Activated naive CD4-positive, alpha-beta T cell treated with anti-CD3 and anti-CD28 coated beads for 36 hours (primary cell): ENCODE results near the gene CELA2A. TPM values are rescaled to one million over a fixed set of nuclear protein-coding genes. Genes with fewer than 3 reads are reported as not detected.

Experiments used
- CTCF ChIA-PET: fragments of 350-600 bp; sonication (Branson Sonifier 250); formaldehyde crosslinking; loops from one replicate; lab custom pipeline; 2021; ENCODE audit warnings: antibody characterized with exemption; lab: Charles Lee
- DNase-seq: peaks from one replicate; pipeline ENCODE4 v3.0.0-alpha.2; 2020
- H3K27ac Mint-ChIP-seq: one replicate; pipeline ENCODE4 v1.8.0; 2021; ENCODE audit warnings: mild to moderate bottlenecking, mixed read lengths
- H3K27me3 Mint-ChIP-seq: one replicate; pipeline ENCODE4 v1.8.0; 2021; ENCODE audit warnings: low read depth, mixed read lengths
- H3K36me3 Mint-ChIP-seq: one replicate; pipeline ENCODE4 v1.8.0; 2021; ENCODE audit warnings: low read depth, mixed read lengths
- H3K4me1 Mint-ChIP-seq: one replicate; pipeline ENCODE4 v1.8.0; 2021; ENCODE audit warnings: low read depth, mixed read lengths
- H3K4me3 Mint-ChIP-seq: one replicate; pipeline ENCODE4 v1.8.0; 2021; ENCODE audit warnings: mild to moderate bottlenecking, moderate library complexity, mixed read lengths
- H3K9me3 Mint-ChIP-seq: one replicate; pipeline ENCODE4 v1.8.0; 2021; ENCODE audit warnings: mixed read lengths
- intact Hi-C: fragments of 100-400 bp; cut with micrococcal nuclease; formaldehyde crosslinking; loops from one replicate; pipeline ENCODE4 v1.15.1; 2023
- total RNA-seq, 2 experiments: library from RNA; stranded (reverse); gene quantifications; one replicate each; pipeline ENCODE4 v1.2.3, GENCODE V29; 2021

The CELA2A gene
- total RNA-seq, 2 experiments from 2014 or later: not detected

DNA sequence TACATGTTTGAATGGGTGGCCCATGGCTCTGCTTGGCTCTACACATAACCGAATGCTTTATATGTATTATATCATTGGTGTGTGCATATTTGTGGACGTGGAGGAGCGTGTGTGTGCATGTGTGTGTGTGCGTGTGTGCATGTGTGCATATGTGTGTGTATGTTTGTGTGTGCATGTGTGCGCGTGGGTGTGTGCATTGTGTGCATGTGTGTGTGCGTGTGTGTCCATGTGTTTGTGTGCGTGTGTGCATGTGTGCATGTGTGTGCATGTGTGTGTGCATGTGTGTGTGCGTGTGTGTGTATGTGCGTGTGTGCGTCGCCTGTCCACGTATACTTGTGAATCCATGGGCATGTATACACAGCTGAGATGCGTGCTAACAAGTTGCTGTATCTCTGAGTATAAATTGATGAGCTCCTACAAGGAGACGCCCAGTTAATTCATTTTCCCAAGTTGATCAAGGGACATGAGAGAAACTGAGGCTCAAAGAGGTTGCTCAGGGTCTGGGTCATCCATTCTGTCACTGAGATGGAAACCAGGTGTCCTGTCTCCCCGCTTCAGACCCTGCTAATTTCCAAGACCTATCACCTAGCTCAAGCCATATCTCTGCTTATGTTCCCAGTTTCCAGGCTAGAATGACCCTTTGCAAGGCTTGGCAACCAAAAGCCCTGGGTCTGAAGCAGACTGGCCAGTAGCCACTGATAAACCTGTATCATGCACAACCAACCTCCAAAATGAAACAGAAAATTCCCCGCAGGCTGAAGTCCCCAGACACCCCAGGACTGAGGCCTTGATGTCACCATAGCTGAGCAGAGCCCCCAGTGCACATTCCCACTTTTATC lies 21.1 kb upstream of the CELA2A start:
- intact Hi-C loops: no loop called here
- Mint-ChIP-seq H3K27me3 (no peaks in the 10 kb centered on the region), H3K4me1 (no peaks in the 10 kb centered on the region), H3K27ac (no peak overlapping the region), H3K9me3 (no peaks in the 10 kb centered on the region), H3K4me3 (no peak overlapping the region), H3K36me3 (no peaks in the 10 kb centered on the region)
- DNase-seq: no peak
- CTCF ChIA-PET: interaction anchor here (0.5 to 8.5 kb wide), 6 partner anchors 9 to 282 kb away, joined by 3 to 101 read pairs (median 4); no protein-coding TSS in a partner anchor

DNA sequence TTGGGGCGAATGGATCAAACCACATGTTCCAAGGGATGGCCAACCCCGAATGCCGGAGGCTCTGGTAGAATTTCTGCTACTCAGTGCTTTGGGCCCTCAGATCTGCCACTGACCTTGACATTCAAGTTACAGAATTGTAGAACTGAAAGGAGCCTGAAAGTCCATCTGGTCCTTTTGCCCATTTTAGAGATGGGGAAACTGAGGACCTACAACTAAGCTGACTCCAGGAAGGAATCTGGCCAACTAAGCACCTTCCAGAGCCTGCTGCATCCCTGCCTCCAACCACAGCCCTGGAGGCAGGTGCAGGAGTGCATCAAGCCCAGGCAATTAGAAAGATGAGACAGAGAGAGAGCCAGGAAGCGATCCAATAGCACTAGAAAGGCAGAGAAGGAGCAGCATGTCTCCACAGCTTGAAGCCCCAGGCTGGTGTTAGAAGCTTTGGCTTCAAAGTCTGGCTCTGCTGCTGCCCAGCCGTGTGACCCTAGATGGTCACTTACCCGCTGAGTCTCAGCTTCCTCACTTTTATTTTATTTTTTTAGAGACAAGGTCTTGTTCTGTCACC lies 19.6 kb upstream of the CELA2A start:
- no peak for DNase-seq
- CTCF ChIA-PET: interaction anchor here (8.5 kb wide), 1 partner anchor 113 kb away, joined by 101 read pairs; no protein-coding TSS in a partner anchor
- no peak overlapping the region for H3K27ac Mint-ChIP-seq
- H3K36me3 Mint-ChIP-seq: no peaks in the 10 kb centered on the region
- H3K27me3 Mint-ChIP-seq: no peaks in the 10 kb centered on the region
- H3K4me1 Mint-ChIP-seq: no peaks in the 10 kb centered on the region
- H3K4me3 Mint-ChIP-seq: no peak overlapping the region
- intact Hi-C loops: no loop called here
- H3K9me3 Mint-ChIP-seq: no peaks in the 10 kb centered on the region

DNA sequence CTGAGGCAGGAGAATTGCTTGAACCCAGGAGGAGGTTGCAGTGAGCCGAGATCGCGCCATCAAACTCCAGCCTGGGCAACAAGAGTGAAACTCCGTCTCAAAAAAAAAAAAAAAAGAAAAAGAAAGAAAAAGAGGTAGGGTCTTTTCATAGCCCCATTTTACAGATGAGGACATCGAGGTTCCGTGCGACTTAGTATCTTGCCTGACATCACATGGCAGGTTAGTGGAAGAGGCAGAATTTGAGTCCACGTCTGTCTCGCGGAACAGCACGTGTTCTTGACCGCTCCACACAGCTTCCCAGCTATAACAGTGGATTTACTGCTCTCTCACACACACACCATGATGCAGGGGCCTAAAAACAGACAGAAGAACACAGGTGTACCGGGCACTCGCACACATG lies 17.2 kb upstream of the CELA2A start:
- no peaks in the 10 kb centered on the region for H3K9me3 Mint-ChIP-seq
- intact Hi-C loops: no loop called here
- no peak overlapping the region for H3K27ac Mint-ChIP-seq
- no peak overlapping the region for H3K4me3 Mint-ChIP-seq
- CTCF ChIA-PET: no interaction called here
- DNase-seq: no peak
- no peaks in the 10 kb centered on the region for H3K4me1 Mint-ChIP-seq
- no peaks in the 10 kb centered on the region for H3K36me3 Mint-ChIP-seq
- H3K27me3 Mint-ChIP-seq: no peaks in the 10 kb centered on the region

DNA sequence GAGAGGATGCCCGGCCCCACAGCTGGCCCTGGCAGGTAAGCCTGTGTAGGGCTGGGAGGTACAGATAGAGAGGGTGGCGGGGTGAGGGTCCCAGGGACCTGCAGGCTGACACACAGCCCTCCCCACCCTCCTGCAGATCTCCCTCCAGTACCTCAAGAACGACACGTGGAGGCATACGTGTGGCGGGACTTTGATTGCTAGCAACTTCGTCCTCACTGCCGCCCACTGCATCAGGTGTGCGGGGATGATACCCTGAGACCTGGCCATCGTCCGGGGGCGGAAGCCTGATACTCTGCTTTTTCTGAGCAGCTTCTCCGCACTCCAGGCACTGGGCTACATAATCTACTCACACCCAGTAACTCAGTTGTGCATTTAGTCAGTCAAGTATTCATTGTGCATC lies 16.2 kb upstream of the CELA2A start:
- H3K4me3 Mint-ChIP-seq: no peak overlapping the region
- H3K27me3 Mint-ChIP-seq: no peaks in the 10 kb centered on the region
- H3K27ac Mint-ChIP-seq: no peak overlapping the region
- no peaks in the 10 kb centered on the region for H3K36me3 Mint-ChIP-seq
- intact Hi-C loops: no loop called here
- no peaks in the 10 kb centered on the region for H3K9me3 Mint-ChIP-seq
- DNase-seq: no peak
- CTCF ChIA-PET: no interaction called here
- no peaks in the 10 kb centered on the region for H3K4me1 Mint-ChIP-seq

DNA sequence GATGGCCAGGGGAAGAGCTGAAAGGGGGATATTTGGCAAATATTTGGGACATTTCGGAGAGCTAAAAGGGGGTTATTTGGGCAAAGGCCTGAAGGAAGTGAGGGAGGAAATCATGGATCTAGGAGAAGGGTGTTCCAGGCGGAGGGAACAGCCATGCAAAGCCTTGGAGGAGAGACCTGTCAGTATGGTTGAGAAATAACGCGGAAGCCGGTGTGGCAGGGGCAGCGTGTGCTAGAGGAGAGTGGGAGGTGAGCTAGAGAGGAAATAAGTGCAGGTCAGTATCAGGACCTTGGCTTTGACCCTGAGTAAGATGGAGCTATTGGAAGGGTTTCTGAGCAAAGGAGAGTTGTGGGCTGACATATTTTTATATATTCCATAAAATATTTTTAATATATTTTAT lies 15.3 kb upstream of the CELA2A start:
- Mint-ChIP-seq H3K27me3 (peaks cover 2% of the 10 kb centered on the region), H3K36me3 (no peaks in the 10 kb centered on the region), H3K4me3 (no peak overlapping the region), H3K4me1 (no peaks in the 10 kb centered on the region), H3K9me3 (no peaks in the 10 kb centered on the region), H3K27ac (no peak overlapping the region)
- no peak for DNase-seq
- CTCF ChIA-PET: interaction anchor here (0.6 kb wide), 1 partner anchor 9 kb away, joined by 3 read pairs; no protein-coding TSS in a partner anchor
- intact Hi-C loops: no loop called here

DNA sequence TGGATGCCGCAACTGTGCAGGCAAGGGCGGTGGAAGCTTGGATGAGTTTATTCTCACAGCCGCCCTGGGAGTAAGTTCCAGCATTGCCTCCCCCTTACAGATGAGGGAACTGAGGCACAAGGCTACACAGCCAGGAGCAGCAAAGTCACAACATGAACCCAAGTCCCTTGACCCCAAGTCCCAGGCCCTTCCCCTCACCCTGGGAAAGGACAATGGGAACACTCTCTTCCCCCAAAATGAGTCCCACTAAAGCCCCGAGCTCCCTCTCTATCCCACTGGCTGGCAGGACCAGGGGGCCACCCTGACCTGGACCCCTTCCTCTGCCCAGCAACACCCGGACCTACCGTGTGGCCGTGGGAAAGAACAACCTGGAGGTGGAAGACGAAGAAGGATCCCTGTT lies 14.4 kb upstream of the CELA2A start:
- Mint-ChIP-seq H3K4me1 (no peaks in the 10 kb centered on the region), H3K27ac (no peak overlapping the region), H3K36me3 (no peaks in the 10 kb centered on the region), H3K27me3 (peaks cover 2% of the 10 kb centered on the region), H3K9me3 (no peaks in the 10 kb centered on the region), H3K4me3 (no peak overlapping the region)
- DNase-seq: no peak
- CTCF ChIA-PET: interaction anchor here (0.7 kb wide), 1 partner anchor 113 kb away, joined by 3 read pairs; no protein-coding TSS in a partner anchor
- intact Hi-C loops: no loop called here

DNA sequence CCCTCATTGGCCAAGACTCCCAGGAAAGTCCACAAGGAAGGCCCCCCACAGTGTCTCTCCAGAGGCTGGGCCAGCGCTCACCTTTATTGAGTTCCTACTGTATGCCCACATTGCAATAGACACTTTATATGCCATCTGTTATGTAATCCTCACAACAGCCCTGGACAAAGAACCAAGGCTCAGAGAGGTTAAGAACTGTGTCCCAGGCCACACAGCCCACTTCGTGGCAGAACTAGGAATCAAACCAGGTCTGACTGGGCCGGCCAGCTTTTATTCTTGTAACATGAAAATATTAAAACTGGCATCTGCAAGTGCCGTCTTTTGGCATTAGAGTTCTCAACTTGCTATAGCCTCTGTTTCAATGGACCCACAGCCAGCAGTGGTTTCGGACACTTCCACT lies 13.8 kb upstream of the CELA2A start:
- H3K9me3 Mint-ChIP-seq: no peaks in the 10 kb centered on the region
- no peak overlapping the region for H3K4me3 Mint-ChIP-seq
- intact Hi-C loops: no loop called here
- no peaks in the 10 kb centered on the region for H3K4me1 Mint-ChIP-seq
- CTCF ChIA-PET: no interaction called here
- H3K36me3 Mint-ChIP-seq: no peaks in the 10 kb centered on the region
- no peak overlapping the region for H3K27ac Mint-ChIP-seq
- no peak for DNase-seq
- H3K27me3 Mint-ChIP-seq: peaks cover 2% of the 10 kb centered on the region

DNA sequence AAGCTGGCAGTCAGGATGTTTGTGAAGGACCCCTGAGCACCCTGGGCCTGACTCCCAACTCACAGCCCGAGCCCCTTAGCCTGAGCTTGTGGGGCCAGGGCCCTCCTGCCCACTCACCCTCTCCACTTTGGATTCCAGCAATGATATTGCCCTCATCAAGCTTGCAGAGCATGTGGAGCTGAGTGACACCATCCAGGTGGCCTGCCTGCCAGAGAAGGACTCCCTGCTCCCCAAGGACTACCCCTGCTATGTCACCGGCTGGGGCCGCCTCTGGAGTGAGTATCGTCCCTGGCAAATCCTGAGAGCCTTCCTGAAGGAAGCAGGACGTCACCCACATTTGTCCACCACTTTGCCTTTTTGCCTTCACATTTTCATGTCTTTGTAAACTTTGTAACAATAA lies 13.3 kb upstream of the CELA2A start:
- CTCF ChIA-PET: no interaction called here
- Mint-ChIP-seq H3K9me3 (no peaks in the 10 kb centered on the region), H3K36me3 (no peaks in the 10 kb centered on the region), H3K27me3 (peaks cover 2% of the 10 kb centered on the region), H3K4me1 (no peaks in the 10 kb centered on the region), H3K4me3 (no peak overlapping the region), H3K27ac (no peak overlapping the region)
- no peak for DNase-seq
- intact Hi-C loops: no loop called here

DNA sequence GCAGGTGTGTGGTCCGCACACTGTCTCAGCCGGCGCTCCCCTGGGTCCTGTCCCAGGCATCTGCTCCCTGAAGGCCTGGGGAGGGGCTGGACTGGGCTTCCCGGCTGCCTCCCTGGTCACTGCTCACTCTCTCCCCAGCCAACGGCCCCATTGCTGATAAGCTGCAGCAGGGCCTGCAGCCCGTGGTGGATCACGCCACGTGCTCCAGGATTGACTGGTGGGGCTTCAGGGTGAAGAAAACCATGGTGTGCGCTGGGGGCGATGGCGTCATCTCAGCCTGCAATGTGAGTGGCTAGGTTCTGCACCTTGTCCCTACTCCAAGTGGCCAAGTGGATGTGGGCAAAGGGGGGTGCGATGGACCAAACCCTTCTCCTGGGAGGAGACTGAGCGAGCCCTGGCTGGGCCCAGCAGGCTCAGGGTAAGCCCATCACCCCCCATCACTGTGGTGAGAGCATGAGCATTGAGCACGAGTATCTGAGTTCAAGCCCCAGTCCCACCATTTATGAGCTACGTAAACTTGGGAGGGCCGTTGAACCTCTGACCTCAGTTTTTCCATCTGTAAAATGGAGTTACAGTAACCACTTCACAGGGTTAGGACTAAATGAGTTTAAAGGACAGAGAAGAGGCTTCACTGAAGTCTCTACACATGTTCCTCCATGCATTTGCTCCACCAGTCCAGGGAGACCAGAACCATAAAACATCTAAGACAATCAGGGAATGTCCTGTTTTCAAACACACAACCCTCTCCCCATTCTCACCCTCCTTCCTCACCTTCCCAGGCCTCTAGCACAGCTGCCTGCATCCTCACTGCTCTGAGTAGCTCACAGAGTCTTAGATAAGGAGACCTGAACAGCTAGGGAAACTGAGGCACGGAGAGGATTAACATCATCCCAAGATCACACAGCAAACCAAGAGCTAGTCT lies 11.8 kb upstream of the CELA2A start:
- Mint-ChIP-seq H3K27ac (no peak overlapping the region), H3K36me3 (no peaks in the 10 kb centered on the region), H3K9me3 (no peaks in the 10 kb centered on the region), H3K4me3 (no peak overlapping the region), H3K27me3 (peaks cover 2% of the 10 kb centered on the region), H3K4me1 (no peaks in the 10 kb centered on the region)
- no peak for DNase-seq
- CTCF ChIA-PET: interaction anchor here (0.7 to 1.2 kb wide), 2 partner anchors 10 to 68 kb away, joined by 3 to 5 read pairs; no protein-coding TSS in a partner anchor
- intact Hi-C loops: no loop called here

DNA sequence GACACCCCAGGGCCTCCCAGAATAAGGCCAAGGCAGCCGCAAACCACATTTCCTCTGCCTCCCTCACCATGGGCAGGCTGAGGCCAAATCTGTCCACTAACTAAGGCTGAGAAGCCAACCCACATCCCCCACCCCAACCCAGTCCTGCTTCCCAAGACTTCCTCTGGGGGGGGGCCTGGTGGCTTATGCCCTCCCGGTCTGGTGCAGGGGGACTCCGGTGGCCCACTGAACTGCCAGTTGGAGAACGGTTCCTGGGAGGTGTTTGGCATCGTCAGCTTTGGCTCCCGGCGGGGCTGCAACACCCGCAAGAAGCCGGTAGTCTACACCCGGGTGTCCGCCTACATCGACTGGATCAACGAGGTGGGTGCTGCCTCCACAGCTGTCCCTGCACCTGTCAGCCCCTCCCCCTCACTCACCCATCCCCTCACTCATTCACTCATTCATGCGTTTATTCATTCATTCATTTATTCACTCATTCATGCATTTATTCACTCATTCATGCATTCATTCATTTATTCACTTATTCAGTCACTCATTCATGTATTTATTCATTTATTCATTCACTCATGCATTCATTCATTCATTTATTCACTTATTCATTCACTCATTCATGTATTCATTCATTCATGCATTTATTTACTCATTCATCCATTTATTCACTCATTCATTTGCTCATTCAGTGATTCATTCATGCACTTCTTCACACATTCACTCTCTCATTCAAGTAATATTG lies 11.0 kb upstream of the CELA2A start:
- intact Hi-C loops: no loop called here
- peaks cover 2% of the 10 kb centered on the region for H3K27me3 Mint-ChIP-seq
- CTCF ChIA-PET: no interaction called here
- no peaks in the 10 kb centered on the region for H3K36me3 Mint-ChIP-seq
- no peak overlapping the region for H3K27ac Mint-ChIP-seq
- no peak for DNase-seq
- no peaks in the 10 kb centered on the region for H3K9me3 Mint-ChIP-seq
- H3K4me1 Mint-ChIP-seq: no peaks in the 10 kb centered on the region
- H3K4me3 Mint-ChIP-seq: no peak overlapping the region

DNA sequence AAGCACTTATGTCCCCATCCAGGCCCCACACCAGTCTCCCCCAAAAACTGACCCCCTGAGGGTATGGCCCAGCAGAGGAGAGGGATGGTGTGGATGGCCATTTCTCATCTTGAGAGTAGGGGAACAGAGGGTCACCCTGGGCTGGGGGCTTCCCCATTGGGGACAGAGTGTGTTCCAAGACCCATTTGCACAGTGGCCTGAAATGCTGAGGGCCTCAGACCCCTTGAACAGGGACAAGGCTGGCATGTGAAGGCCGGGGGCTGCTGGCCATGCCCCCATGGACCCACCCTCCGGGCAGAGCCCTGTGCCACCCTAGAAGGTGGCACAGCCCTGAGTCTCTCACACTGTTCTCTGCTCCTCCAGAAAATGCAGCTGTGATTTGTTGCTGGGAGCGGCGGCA lies 10.3 kb upstream of the CELA2A start:
- Mint-ChIP-seq H3K9me3 (no peaks in the 10 kb centered on the region), H3K27ac (no peak overlapping the region), H3K27me3 (peaks cover 2% of the 10 kb centered on the region), H3K4me3 (no peak overlapping the region), H3K4me1 (no peaks in the 10 kb centered on the region), H3K36me3 (no peaks in the 10 kb centered on the region)
- DNase-seq: no peak
- CTCF ChIA-PET: no interaction called here
- intact Hi-C loops: no loop called here
